Stimulated activated CD8-positive, alpha-beta memory T cell treated with anti-CD3 and anti-CD28 coated beads, Interleukin-7, amount 100 ng/mL, for 24 hours (primary cell): ENCODE data around the gene TMEM221.
A peak's percentile ranks its signal among the peaks of the same experiment; 100 is the strongest.

Source experiments
- DNase-seq: peaks from one replicate; pipeline ENCODE4 v3.0.0-alpha.2; 2020; ENCODE audit warnings: low read depth

Gene TMEM221

GRCh38 chr19:17441241-17442021 is 7.0 kb downstream of the TMEM221 start:
- no peak for DNase-seq

- DNase-seq, result no peak
These were observed 11.6 kb downstream of the TMEM221 start for GRCh38 chr19:17436874-17437267.

GRCh38 chr19:17436094-17436873 is 12.2 kb downstream of the TMEM221 start:
- DNase-seq, result no peak

- DNase-seq, result no peak
These were observed 13.2 kb downstream of the TMEM221 start for GRCh38 chr19:17435218-17435617.

- DNase-seq, result no peak
These were observed 17.1 kb downstream of the TMEM221 start for GRCh38 chr19:17431417-17431816.

GRCh38 chr19:17429641-17430113 is 18.8 kb downstream of the TMEM221 start:
- no peak for DNase-seq

GRCh38 chr19:17424743-17425365 is 23.6 kb downstream of the TMEM221 start:
- DNase-seq, result no peak

- no peak for DNase-seq
These were observed 24.8 kb downstream of the TMEM221 start for GRCh38 chr19:17423429-17424208.

GRCh38 chr19:17421942-17422341 is 26.5 kb downstream of the TMEM221 start:
- DNase-seq, result no peak

- no peak for DNase-seq
These were observed 28.0 kb downstream of the TMEM221 start for GRCh38 chr19:17420475-17420924.

- peak; percentile 85 for DNase-seq
These were observed 28.6 kb downstream of the TMEM221 start, which contains the start of gene MVB12A for GRCh38 chr19:17419621-17420474. Gene MVB12A (plus strand): TSS chr19:17420047. CDS start chr19:17420136, 89 bp downstream.

- no peak for DNase-seq
These were observed 29.3 kb downstream of the TMEM221 start for GRCh38 chr19:17419154-17419620.

- no peak for DNase-seq
These were observed 29.8 kb downstream of the TMEM221 start for GRCh38 chr19:17418710-17419109.

- no peak for DNase-seq
These were observed 33.3 kb downstream of the TMEM221 start for GRCh38 chr19:17415121-17415520.

GRCh38 chr19:17414097-17414496 is 34.4 kb downstream of the TMEM221 start:
- DNase-seq, result no peak

GRCh38 chr19:17411801-17412200 is 36.7 kb downstream of the TMEM221 start:
- no peak for DNase-seq

- DNase-seq, result no peak
These were observed 38.5 kb downstream of the TMEM221 start for GRCh38 chr19:17409990-17410389.

- no peak for DNase-seq
These were observed 41.6 kb downstream of the TMEM221 start for GRCh38 chr19:17406887-17407196.

GRCh38 chr19:17406046-17406886 is 42.2 kb downstream of the TMEM221 start:
- no peak for DNase-seq
